ENCODE data around the gene REG4.

REG4 gene

DNA sequence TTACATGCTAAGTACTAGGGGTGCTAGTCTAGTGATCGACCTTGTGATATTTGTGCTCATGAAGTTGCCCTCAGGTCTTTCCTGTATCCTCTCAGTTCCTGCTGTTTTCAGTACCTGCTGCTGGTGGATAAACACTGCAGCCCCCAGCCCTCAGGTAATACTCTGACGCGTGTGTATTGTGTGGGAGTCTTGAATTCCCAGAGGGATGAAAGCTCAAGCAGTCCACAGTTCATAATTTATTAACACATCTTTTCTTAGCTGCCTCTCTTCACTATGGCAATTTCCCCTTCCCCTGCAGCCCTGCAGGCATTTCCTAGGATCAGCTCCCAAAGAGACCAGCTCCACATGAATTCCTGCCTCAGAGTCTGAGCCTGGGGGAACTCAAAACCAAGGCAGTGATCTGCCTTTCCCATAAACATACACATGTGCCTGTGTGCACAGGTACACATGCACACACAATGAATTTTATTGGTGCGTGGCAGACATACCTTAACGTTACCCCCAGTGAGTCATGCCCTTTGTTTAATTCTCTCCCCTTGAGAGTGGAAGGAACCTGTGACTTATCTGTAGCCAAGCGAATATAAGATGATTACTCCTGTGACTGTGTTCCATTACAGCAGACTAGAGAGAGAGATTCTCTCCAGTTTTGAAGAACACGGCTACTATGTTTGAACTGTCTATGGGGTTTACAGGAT is 28.5 kb downstream of the REG4 start:
- DNase-seq (ENCODE audit: insufficient read length, low spot score) (no peak), FAIRE-seq (no peak)

DNA sequence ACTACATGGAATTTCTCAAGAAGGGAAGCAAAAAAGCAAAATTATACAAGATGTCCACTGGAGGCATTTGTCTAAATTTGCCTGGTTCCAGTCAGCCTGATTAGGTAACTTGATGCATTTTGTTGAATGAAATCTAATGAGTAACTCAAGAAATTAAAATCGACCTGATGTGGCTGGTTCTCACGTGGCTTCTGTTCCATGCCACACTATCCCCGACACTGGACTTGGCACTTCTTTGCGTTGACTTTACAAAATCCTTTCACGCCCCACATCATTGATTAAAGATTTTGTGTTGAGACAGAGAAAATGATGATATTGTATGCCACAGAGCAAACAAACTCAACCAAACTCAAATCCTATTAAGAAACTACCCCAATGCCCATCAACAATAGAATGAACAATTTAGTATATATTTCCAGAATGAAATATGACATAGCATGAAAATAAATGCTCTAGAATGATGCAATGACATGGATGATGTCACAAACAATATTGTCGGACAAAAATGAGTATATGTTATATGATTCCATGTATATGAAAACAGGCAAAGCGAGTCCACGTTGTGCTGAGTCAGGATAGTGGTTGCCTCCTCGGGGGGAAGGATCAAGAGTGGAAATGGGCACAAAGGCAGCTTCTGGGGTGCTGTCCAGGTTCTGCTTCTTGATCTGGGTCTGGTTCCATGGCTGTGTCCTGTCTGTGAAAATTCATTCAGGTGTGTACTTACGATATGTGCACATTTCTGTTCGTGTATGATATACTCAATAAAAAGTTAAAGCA is 29.6 kb downstream of the REG4 start:
- FAIRE-seq = no peak
- DNase-seq (ENCODE audit: insufficient read length, low spot score) = no peak

DNA sequence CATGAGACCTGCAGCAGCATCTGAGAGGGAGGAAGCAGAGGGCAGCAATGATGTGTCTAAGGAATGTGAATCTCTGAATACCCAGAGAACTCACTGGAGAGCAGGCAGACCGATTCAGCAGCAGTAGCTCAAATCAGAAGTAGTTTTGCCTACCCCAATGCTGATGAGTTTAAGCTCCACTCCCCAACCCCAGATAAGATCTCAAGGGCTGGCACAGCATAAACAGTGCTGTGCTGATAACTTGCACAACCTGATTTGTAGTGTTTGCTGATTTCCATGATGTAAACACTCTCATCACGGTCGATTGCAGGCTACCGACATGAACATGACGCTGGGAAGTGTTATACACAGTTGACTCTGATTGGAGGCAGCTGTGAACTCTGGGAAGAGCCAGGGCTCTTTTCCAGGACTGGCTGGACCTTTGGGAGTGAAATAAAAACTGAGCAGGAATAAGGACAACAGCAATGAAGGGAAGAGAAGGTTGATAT is 31.3 kb downstream of the REG4 start:
- FAIRE-seq = no peak
- no peak for DNase-seq (ENCODE audit: insufficient read length, low spot score)

DNA sequence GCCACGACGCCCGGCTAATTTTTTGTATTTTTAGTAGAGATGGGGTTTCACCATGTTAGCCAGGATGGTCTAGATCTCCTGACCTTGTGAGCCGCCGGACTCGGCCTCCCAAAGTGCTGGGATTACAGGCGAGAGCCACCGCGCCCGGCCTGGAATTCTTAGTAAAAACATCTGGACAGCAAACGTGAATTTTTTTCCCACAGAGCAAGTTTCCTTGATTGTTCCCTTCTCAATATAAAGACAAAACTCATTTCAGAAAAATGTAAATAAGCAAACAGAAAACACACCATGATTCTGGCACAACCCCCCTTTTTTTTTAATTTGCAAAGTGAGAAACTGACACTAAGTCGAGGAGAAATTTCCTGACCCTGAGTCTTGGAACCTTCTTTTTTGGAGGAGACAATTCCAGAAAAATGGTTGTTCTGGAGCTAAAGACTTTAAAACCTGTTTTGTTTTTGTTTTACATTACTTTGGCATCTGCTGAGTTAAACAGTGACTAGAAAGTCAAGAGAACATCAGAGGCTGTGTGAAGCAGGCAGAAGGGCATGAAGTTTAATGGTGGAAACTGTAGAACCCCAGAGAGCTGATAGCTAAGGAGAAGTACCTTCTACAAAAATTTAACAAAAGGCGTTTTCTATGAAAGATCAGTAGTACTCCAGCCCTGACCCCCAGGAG is 32.2 kb downstream of the REG4 start:
- DNase-seq (ENCODE audit: insufficient read length, low spot score) = no peak
- FAIRE-seq = no peak

DNA sequence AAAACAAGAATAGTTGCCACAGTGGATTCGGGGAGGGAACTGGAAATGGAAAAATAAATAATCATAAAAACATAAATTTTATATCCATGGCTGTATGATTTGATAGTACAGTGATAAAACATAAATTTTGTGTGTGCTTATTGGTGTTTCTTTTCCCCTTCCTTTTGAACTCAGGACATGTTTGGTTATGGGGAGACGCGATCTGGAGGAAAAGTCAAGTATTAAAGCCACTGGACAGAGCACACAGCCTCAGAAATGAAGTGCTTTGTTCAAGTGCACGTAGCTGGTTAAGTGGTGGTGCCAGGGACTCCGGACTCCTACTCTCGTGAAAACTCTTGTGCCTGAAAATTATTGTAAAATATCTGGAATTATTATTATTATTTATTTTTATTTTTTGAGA is 32.9 kb downstream of the REG4 start:
- FAIRE-seq (no peak), DNase-seq (ENCODE audit: insufficient read length, low spot score) (no peak)

DNA sequence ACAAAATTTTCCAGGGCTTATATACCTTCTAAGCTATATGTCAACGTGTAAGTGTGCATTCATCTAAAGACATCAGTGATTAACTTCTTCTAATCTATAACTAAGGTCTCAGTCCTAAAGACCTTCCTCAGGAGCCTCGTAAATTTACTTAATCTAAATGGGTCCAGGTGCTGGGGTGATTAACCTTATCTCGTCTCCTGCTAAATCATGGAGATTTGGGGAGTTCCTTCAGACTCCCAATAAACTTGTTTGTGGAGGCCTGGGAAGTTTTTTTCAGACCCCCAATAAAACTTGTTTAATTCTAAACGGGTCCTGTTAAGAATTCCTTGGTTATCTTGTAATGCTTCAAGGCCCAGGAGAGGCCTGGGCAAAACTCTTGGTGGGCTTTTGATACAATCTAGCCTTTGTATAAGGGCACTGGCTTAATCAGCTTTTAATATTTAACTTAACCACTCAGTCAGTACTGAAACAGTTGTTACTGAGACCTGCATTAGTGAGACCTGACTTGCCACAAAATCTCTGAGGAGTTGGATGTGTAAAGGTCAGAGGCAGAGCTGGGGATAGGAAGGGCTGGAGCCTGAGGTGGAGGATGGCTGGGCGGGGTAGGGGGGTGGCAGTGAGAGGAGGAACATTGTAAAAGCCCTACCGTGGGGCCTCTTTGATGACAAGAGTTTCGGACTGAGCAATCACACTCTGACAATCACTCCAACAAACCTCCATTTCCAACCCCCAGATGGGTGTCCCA is 36.3 kb downstream of the REG4 start:
- FAIRE-seq (no peak), DNase-seq (ENCODE audit: insufficient read length, low spot score) (no peak)

DNA sequence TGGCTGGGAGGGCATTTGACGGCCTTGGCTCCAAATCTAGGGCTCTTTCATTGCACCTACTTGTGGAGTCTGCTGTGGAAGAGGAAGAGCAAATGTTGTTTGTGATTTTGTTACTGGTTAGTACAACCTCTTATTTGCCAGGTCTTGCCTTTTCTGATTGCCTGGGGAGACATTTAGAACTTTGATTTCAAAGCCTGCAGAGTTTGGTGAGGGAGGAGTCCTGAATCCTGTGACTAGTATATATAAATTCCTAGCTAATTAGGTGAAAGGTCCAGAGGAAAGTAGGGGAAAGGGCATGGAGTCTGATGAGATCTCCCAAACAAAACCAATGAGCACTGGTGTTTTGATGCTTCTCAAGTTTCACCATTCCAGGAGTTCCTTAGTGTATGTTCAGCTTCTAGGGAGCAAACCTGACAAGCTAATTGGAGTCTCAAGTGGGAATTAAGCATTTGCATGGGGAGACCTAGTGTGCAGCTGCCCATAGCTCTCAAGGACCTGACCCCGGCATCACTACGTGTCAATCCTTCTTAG is 37.5 kb downstream of the REG4 start:
- DNase-seq (ENCODE audit: insufficient read length, low spot score) (no peak), FAIRE-seq (no peak)

DNA sequence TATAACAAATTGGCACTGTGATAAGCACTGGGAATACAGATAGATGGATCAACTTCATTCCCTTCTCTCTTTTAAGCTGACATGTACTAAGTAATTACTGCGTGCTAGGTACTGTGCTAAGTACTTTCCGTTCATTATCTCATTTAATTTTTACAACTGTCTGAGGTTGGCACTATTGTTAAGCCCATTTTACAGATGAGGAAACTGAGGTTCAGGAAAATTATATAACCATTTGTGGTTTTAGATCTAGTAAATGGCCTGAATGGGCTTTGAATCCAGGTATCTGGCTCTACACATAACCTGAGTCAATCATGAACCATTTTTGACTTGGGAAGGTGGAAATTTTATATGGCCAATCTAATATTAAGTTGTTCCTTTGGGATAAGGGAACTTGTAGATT is 39.0 kb downstream of the REG4 start:
- DNase-seq (ENCODE audit: insufficient read length, low spot score) (no peak), FAIRE-seq (no peak)

DNA sequence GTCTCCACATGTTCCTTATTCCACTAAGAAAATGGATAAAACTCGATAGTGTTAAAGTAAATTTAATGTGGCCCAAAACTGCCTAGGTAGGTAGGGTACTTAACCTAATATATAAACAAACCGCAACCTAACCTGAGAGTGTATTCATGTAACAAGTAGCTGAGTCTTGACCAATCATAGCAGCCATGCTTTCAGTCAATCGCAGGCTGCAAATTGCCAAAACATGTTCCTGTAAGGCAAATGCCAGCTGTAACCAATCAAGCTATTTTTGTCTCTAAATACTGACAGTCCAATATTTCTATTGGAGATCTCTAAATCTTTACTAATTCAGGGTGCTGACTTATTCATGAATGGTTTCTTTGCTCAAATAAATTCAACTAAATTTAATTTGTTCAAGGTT is 39.5 kb downstream of the REG4 start:
- no peak for FAIRE-seq
- DNase-seq (ENCODE audit: insufficient read length, low spot score) = no peak

DNA sequence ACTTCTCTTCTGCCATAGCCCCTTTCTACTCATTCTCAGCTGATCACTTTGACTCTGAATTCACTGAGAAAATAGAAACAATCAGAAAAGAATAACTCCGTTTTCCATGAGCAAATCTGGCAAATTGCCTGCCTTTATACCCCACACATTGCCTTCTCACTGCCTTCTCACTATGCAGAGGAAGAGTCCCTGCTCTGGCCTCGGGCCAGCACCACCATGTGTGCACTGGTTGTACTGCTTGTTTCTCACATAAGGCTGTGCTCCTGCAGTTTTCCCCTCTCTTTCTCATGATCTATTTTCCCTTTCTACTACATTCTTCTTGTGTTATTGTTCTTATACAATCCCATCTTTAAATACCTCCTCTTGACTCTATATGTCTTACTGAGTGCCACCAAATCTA is 40.2 kb downstream of the REG4 start:
- DNase-seq (ENCODE audit: insufficient read length, low spot score) = no peak
- no peak for FAIRE-seq

DNA sequence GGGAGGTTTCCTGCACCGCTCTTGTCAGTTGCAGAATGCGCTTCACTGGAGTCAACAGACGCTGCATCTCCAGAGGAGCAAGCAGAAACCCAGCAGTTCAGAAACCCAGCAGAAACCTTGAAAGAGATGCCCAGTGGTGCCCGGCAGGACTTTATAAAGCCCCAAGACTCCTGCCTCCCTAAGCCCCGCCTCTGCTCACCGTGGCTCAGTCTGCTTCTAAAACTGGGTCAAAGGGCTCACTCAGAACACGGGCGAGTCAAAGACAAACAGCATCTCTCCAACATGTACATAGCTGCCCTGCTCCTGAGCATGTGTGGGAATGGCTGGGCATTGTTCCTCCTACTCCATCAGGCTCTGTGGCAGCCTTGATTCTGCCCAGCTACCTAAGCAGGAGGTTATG is 42.5 kb downstream of the REG4 start, which contains the start of gene HMGCS2:
HMGCS2 (minus strand) TSS at position 128 of the 400 bp plus-strand sequence; CDS start at position 67, 61 bp downstream.
- DNase-seq (ENCODE audit: insufficient read length, low spot score) (no peak), FAIRE-seq (no peak)

DNA sequence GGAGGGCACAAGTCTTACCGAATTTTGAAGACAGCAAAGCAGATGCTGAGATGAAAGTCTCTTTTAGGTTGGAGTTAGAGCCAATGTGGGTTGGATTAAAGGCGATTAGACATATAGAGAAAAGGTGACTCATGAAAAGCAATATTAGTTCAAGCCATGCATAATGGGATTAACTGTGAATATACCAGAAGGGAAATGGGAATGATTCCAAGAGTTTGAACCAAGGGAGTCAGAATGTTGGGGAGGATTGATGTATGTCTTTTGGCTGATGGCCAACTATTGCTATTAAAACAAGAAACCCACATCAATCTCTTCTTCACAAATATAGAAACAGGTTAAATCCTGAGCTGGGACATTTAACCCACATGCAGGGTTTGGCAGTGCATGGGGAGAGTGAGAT is 43.8 kb downstream of the REG4 start:
- DNase-seq (ENCODE audit: insufficient read length, low spot score) (no peak), FAIRE-seq (no peak)

DNA sequence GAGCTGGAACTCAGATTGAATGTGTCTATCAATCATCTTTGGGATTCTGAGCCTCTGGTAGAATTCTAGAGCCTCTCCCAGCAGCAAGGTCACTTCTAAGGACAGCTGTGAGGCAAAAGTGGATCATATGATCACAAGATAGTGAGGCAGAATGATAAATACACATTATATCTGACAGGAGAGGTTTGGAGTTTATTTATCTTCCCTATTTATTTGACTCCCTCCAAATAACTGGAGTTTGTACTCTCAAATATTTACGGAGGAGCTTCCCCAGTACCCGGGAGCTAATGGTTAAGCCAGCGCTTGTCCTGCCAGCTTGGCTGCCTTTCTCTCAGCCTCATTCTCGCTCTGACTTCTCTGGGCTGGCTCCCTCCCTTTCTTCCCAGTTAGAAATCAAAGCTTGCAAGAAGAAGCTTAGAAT is 44.9 kb downstream of the REG4 start:
- FAIRE-seq (no peak), DNase-seq (ENCODE audit: insufficient read length, low spot score) (no peak)

DNA sequence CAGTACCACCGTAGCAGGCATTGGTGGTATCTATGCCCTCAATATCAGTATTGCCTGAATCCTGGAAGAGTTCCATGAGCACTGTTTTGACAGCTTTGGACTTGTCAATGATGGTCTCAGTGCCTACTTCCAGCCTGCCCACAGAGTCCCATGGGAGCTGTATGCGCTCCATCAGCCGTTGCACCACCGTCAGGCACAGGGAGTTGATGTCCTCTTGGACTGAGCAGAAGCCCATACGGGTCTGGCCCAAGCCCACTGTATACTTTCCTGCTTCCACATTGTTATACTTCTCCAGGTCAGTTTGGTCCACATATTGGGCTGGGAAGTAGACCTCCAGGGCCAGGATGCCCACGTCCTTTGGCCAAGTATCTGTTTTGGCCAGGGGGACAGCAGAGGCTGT is 47.0 kb downstream of the REG4 start:
- no peak for DNase-seq (ENCODE audit: insufficient read length, low spot score)
- FAIRE-seq = no peak

DNA sequence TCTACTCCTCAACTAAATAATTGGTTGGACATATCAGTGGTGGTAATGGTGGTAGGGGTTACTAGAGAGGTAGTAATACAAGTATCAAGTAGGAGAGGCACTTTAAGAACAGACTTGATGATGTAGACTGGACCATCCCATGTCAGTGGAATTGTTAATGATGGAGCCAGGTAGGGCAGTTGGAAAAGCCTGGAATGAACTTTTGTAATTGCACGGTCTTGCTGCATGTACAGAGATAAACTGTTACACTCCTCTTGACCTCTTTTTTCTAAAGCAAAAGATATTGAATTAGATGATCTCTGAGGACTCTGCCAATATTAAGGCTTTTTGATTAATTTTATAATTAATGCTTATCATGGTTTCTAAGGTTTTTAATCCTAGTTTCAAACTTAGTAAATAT is 48.3 kb downstream of the REG4 start:
- DNase-seq (ENCODE audit: insufficient read length, low spot score) (no peak), FAIRE-seq (no peak)

DNA sequence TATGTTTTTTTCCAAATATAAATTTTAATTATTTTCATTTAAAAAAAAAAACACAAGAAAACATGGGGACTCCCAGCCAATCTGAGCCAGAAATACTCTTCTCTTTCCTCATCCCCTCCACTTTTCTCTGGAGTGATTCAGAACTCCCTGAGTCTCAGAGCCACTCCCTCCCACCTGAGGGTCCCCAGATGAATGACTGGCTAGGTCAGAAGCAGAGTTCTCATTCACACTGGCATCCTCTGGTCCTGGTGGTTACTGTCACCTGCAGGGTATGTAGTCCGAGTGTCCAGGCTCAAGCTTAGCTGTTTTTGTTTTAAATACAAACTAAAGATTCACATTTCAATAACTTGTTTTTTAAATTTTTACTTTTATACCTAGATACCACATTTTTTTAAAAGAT is 48.9 kb downstream of the REG4 start:
- FAIRE-seq = no peak
- no peak for DNase-seq (ENCODE audit: insufficient read length, low spot score)

DNA sequence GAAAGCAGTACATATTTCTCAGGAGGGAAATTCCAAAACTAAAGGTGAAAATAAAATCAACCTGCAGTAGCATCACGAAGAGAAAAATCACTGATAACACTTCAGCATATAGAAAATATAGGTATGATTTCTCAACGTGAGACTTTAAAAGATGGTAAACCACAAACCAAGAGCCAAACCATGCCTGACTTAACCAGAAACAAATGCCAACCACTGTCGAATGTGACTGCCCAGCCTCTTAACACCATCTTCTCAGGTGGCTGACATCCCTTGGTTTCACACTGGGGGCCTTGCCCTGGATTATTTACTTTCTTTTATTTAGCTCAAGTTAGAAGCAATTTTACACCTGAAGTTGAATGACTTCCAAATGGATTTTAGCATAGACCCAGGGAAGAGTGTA is 52.7 kb downstream of the REG4 start:
- DNase-seq (ENCODE audit: insufficient read length, low spot score) = no peak
- FAIRE-seq = no peak

DNA sequence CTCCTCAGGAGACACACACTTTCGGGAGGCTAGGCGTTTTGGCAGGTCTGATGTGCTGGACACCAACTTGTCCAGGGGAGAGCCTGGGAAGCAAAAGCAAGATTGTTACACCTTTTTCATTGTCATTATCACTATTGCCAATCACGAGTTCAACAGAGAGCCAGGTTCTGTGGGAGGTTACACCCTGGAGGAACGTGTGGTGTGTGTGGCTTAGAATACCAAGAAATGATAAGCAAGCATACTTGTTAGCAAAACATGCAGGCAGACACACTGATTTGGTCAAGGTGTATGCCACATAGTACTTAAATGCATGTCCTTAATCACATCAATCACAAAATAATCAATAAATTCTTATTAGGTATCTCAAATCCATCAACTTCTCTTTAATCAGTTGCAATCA is 58.7 kb downstream of the REG4 start:
- DNase-seq (ENCODE audit: insufficient read length, low spot score) (no peak), FAIRE-seq (no peak)

DNA sequence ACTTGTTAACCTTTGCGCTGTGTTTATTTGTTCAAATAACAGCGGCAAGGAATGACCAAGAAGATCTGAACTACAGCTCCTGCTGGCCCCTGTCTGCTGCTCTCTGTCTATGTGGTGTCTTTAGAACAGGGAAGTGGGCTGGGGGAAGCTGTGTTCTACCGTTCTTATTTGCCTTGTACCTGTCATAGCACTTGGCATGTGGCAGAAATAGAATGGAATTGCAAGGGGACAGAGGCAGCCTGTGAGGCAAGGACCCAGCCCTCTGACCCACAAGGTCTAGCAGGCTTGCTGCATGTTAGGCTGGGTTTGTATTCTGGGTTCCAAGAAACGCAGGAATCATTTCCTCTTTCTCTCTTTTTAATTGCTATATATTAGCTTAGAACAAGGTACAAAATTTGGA is 63.2 kb downstream of the REG4 start:
- FAIRE-seq (no peak), DNase-seq (ENCODE audit: insufficient read length, low spot score) (no peak)

DNA sequence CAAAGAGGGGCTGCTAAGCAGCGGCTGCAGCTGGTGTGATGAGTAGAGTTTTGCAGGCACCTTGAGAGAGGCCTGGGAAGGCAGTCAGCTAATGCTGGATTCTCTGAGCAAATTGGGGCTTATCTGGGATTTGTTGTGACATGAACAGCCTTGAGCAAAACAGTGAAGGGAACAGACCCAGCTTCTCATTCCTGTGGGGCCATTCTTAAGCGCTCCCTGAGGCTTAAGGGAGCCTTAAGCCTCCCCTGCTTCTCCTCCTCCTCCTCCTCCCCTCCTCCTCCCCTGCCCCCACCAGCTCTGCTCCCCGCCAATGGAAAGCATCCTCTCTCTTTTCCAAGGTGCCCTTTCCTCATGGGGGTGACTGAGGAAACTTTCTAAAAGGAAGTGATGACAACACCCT is 63.8 kb downstream of the REG4 start:
- DNase-seq (ENCODE audit: insufficient read length, low spot score) = no peak
- FAIRE-seq = no peak

DNA sequence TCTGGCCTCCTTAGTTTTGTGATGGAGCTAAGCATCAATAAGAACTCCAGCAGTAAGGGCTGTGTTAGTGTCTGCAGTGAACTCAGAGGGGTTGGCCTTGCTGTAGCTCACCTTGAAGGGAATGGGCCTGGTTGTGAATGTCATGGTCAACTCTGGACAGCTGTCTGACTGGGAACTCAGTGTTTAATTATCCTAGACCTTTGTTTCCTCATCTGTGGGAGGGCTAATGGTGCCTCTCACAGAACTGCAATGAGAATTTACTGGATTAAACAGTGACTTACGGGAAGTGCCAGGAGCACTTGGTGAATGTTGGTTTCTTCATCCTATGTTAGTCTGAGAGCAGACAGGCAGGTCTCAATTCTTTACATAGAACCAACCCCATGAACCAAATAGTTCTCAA is 66.2 kb downstream of the REG4 start:
- no peak for FAIRE-seq

More for the DNA sequence above, 66.2 kb downstream of the REG4 start:
- no peak for DNase-seq (ENCODE audit: insufficient read length, low spot score)

Data from GM19239 (cell line).